Measurements from ENCODE around the gene PTP4A1. TPM values are rescaled to one million over a fixed set of nuclear protein-coding genes. Genes with fewer than 3 reads are reported as not detected.
A peak's percentile ranks its signal among the peaks of the same experiment; 100 is the strongest.

PTP4A1 gene
- polyA plus RNA-seq, 2 of the 4 experiments (the other 2 are of a cell fraction), result 166 to 220 TPM

DNA sequence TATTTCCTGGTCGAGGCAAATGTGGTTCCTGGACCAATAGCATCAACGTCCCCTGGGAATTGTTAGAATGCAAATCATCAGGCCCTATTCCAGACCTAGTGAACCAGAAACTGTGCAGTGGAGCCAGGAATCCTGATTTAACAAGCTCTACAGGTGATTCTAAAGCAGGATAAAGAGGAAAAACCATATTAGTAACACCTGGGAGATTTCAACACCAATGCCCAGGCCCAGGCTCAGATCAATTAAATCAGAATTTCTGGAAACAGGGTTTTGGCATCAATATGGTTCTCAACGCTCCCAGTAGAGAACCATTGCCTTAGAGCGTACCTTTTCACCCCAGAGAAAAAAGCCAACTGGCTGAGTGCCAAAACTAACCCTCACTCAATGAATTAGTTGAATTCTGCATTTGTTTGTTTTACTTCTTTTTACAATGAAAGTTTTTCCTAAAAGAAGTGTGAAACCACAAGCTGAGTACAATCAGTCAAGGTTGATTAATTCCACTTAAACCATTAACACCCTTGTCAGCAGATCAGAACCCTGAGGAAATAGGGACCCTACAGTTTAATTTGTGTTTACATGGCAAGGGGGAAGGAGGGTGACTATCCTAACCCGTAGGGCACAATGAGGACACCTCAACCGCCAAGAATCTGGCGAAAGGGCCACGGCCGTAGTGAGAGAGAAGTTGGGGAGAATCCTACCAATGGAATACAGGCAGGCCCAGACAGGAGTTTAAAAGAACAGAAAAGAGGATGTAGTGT lies 34.9 kb upstream of the PTP4A1 start:
- CTCF ChIA-PET, result interaction anchor here (1.0 to 1.3 kb wide), 3 partner anchors 29 to 184 kb away, joined by 3 read pairs; no protein-coding TSS in a partner anchor
- Histone ChIP-seq H3K4me2 (peak overlapping the region; percentile 61), H3K9me3 (no peaks in the 10 kb centered on the region), H3K27ac (peak overlapping the region; percentile 69 to 89), H3K4me1 (peaks cover 23% of the 10 kb centered on the region), H3K4me3 (no peak overlapping the region)
- DNase-seq (ENCODE audit: low read depth in 1 of 2, low spot score in 1 of 2) (peak in 1 of 2 experiments; percentile 76), FAIRE-seq (no peak), ATAC-seq (peak; percentile 66 to 93; a peak in 4 of 6 replicates)
- no peak for TF ChIP-seq CHD4 (IDR thresholded peaks at IDR 0.05; ENCODE audit: borderline replicate concordance)
- no peak for TF ChIP-seq ZSCAN20 (CRISPR knock-in tag; IDR thresholded peaks at IDR 0.05)
- peak; percentile 74 for TF ChIP-seq GATA3 (IDR thresholded peaks at IDR 0.05; ENCODE audit: borderline replicate concordance)
- TF ChIP-seq CEBPB (IDR thresholded peaks at IDR 0.05), result 0 out of 4 replicates have a peak, but pooled peaks of 1 of the 2 experiments have one; percentile 26
- no peak for TF ChIP-seq HOXA7 (CRISPR knock-in tag; IDR thresholded peaks at IDR 0.05)
- TF ChIP-seq PBX3 (IDR thresholded peaks at IDR 0.05), result 0 out of 2 replicates have a peak, but pooled peaks have one; percentile 26
- peak; percentile 26 for TF ChIP-seq MAFK (IDR thresholded peaks at IDR 0.05; ENCODE audit: partially characterized antibody)
- TF ChIP-seq, protein P1, sequence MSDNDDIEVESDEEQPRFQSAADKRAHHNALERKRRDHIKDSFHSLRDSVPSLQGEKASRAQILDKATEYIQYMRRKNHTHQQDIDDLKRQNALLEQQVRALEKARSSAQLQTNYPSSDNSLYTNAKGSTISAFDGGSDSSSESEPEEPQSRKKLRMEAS (IDR thresholded peaks at IDR 0.05), result peak; percentile 50
- 0 out of 5 replicates have a peak, but pooled peaks of 1 of the 2 experiments have one; percentile 41 for TF ChIP-seq EP300 (IDR thresholded peaks at IDR 0.05)
- TF ChIP-seq FOSL2 (IDR thresholded peaks at IDR 0.05), result no peak
- peak; percentile 63 for TF ChIP-seq FOSL2 (CRISPR knock-in tag; IDR thresholded peaks at IDR 0.05)
- TF ChIP-seq ZNF302 (CRISPR knock-in tag; IDR thresholded peaks at IDR 0.05), result no peak
- no peak for TF ChIP-seq HOXB5 (CRISPR knock-in tag; IDR thresholded peaks at IDR 0.05)
- 0 out of 2 replicates have a peak, but pooled peaks have one; percentile 32 for TF ChIP-seq FOSB (CRISPR knock-in tag; IDR thresholded peaks at IDR 0.05)
- TF ChIP-seq HOXB13 (CRISPR knock-in tag; IDR thresholded peaks at IDR 0.05; ENCODE audit: low read depth), result 0 out of 2 replicates have a peak, but pooled peaks have one; percentile 41
- POLR2A ChIA-PET, result no interaction called here
- 8% methylated on average over 9 of the region's 9 CpGs for WGBS (ENCODE audit: missing lambda C conversion rate)

- FAIRE-seq (no peak), DNase-seq (ENCODE audit: low read depth in 1 of 2, low spot score in 1 of 2) (no peak), ATAC-seq (peak in 1 of 2 experiments; percentile 17; a peak in 2 of 6 replicates)
- ChIA-PET CTCF (interaction anchor here (1.2 to 1.3 kb wide), 2 partner anchors 29 to 96 kb away, joined by 3 read pairs; no protein-coding TSS in a partner anchor), POLR2A (no interaction called here)
- Histone ChIP-seq H3K4me3 (no peak overlapping the region), H3K9me3 (no peaks in the 10 kb centered on the region), H3K27ac (peak overlapping the region; percentile 69 to 89), H3K4me1 (peaks cover 23% of the 10 kb centered on the region), H3K4me2 (peak overlapping the region; percentile 61)
- no peak for TF ChIP-seq KDM5A (IDR thresholded peaks at IDR 0.05)
- TF ChIP-seq, protein P1 (IDR thresholded peaks at IDR 0.05), result 0 out of 2 replicates have a peak, but pooled peaks have one; percentile 3
Observed at GRCh38 chr6:63537959-63538300, 34.4 kb upstream of the PTP4A1 start.

- POLR2A ChIA-PET, result interaction anchor here (1.4 kb wide), 1 partner anchor 97 kb away, joined by 3 read pairs; no protein-coding TSS in a partner anchor
- peak overlapping the region; percentile 69 to 83 for H3K27ac ChIP-seq
- H3K9me3 ChIP-seq, result no peaks in the 10 kb centered on the region
- peak overlapping the region; percentile 61; the same call in 2 of the 3 replicates for H3K4me2 ChIP-seq
- FAIRE-seq (no peak), DNase-seq (ENCODE audit: low read depth in 1 of 2, low spot score in 1 of 2) (no peak), ATAC-seq (no peak)
- peaks cover 25% of the 10 kb centered on the region for H3K4me1 ChIP-seq
- no peak overlapping the region for H3K4me3 ChIP-seq
- CTCF ChIA-PET, result no interaction called here
- TF ChIP-seq ZNF302 (CRISPR knock-in tag; IDR thresholded peaks at IDR 0.05) (no peak), SREBF2 (IDR thresholded peaks at IDR 0.05) (no peak), TP53 (CRISPR knock-in tag; IDR thresholded peaks at IDR 0.05) (no peak), SMC3 (IDR thresholded peaks at IDR 0.05) (no peak), HDAC2 (IDR thresholded peaks at IDR 0.05) (no peak), MAFK (IDR thresholded peaks at IDR 0.05; ENCODE audit: partially characterized antibody) (no peak), CHD4 (IDR thresholded peaks at IDR 0.05; ENCODE audit: borderline replicate concordance) (no peak), HOXB13 (CRISPR knock-in tag; IDR thresholded peaks at IDR 0.05; ENCODE audit: low read depth) (no peak), EHF (CRISPR knock-in tag; IDR thresholded peaks at IDR 0.05) (no peak), PBX3 (IDR thresholded peaks at IDR 0.05) (no peak), JUN (IDR thresholded peaks at IDR 0.05) (no peak)
- TF ChIP-seq, protein P2, sequence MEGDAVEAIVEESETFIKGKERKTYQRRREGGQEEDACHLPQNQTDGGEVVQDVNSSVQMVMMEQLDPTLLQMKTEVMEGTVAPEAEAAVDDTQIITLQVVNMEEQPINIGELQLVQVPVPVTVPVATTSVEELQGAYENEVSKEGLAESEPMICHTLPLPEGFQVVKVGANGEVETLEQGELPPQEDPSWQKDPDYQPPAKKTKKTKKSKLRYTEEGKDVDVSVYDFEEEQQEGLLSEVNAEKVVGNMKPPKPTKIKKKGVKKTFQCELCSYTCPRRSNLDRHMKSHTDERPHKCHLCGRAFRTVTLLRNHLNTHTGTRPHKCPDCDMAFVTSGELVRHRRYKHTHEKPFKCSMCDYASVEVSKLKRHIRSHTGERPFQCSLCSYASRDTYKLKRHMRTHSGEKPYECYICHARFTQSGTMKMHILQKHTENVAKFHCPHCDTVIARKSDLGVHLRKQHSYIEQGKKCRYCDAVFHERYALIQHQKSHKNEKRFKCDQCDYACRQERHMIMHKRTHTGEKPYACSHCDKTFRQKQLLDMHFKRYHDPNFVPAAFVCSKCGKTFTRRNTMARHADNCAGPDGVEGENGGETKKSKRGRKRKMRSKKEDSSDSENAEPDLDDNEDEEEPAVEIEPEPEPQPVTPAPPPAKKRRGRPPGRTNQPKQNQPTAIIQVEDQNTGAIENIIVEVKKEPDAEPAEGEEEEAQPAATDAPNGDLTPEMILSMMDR (IDR thresholded peaks at IDR 0.05), result no peak
- WGBS (ENCODE audit: missing lambda C conversion rate), result 90% methylated on average over 1 of the region's 1 CpG
Observed at GRCh38 chr6:63538550-63538949, 33.7 kb upstream of the PTP4A1 start.

All from A549 (cell line).